ENCODE data around the gene PTPRM.

The PTPRM gene

DNA sequence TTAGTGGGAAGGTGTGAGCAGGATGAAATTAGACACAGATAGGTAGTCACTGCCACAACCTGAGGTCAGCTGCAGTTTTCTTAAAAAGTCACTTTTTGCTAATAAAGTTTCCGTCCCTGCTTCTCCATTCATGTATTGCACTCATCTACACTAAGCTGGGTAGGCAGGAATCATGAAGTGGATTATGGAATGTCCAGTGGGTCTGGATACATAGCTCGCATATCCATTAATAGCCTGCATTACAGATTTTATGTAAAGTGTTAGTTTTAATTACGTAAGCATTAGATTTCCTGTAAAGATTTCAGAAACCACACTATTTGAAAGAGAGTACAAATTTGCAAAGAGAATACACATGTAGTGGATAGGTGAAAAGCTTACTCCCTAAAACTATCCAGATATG is 30.4 kb downstream of the PTPRM start (continued):
- no peak for TF ChIP-seq ZNF239 (tag by site-specific recombination; IDR thresholded peaks at IDR 0.05)
- TF ChIP-seq ZNF571 (tag by site-specific recombination; IDR thresholded peaks at IDR 0.05) = no peak
- TF ChIP-seq ZNF660 (tag by site-specific recombination; IDR thresholded peaks at IDR 0.05) = no peak
- TF ChIP-seq ZNF623 (tag by site-specific recombination; IDR thresholded peaks at IDR 0.05) = no peak
- TF ChIP-seq ZNF768 (tag by site-specific recombination; IDR thresholded peaks at IDR 0.05) = no peak
- no peak for TF ChIP-seq HOXC10 (CRISPR knock-in tag; IDR thresholded peaks at IDR 0.05)
- TF ChIP-seq ZBTB1 (tag by site-specific recombination; IDR thresholded peaks at IDR 0.05) = no peak
- no peak for TF ChIP-seq ZXDB (tag by site-specific recombination; IDR thresholded peaks at IDR 0.05)
- no peak for TF ChIP-seq ZNF621 (tag by site-specific recombination; IDR thresholded peaks at IDR 0.05)
- TF ChIP-seq WT1 (tag by site-specific recombination; IDR thresholded peaks at IDR 0.05) = no peak
- no peak for TF ChIP-seq ZNF23 (tag by site-specific recombination; IDR thresholded peaks at IDR 0.05; ENCODE audit: borderline replicate concordance)

DNA sequence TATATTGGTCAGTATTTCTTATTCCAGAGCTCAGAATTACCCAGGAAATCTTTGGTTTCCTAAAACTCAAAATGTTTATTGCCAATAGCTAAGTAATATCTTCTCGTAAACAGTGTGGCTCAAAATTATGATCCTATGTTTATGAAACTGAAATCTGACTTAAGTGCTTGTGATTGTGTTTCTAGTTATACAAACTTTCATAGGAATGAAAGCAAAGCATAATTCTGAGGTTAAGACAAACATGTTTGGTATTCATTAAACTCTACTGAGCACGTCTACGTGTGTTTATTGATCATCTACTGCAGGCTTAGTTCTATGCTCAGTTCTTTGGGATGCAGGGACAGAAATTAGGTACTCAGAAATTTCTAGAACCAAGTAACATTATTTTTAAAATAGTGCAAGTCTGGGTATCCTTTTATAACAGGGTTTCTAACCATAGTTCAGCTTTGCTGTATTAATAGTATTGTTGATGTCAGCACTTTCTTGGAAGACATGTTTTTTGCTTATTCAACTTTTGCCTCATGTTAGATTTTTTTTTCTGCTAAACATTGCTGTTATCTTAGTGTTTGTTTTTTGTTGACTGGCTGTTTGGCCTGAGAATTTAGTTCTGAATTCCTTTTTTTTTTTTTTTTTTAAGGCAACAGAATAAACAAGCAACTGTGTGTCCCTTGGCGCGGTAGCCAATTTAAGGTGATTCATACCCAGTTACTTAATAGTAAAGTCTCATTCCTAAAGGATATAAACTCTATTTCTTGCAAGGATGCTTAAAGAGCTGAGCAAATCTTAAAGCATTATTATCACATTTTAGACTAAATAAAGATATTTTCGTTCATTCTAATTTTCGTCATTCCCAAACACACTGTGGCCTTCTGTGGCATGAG is 31.3 kb downstream of the PTPRM start:
- ChIA-PET CTCF (interaction anchor here (0.7 kb wide), 1 partner anchor 42 kb away, joined by 3 read pairs; no protein-coding TSS in a partner anchor), POLR2A (no interaction called here)

DNA sequence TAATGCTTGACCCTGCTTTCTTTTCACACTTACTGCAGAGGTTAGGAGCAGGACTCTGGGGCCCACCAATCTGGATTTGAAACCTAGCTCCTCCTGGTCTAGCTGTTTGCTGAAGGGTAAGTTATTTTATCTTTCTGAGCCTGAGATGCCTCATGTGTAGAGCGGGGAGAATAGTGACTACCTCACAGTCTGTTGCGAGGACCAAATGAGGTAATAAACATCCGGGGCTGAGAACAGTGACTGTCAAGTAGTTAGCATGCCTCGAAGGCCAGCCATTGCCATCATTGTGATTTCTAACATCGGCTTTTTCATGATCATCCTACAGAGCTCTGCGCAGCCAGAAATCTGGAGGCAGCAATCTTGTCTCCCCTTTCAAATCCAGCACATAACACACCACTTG is 32.9 kb downstream of the PTPRM start:
- ChIA-PET POLR2A (no interaction called here), CTCF (interaction anchor here (0.7 kb wide), 1 partner anchor 33 kb away, joined by 3 read pairs; the partner anchor contains the start of gene PTPRM)
- H3K9me3 ChIP-seq (ENCODE audit: control insufficient read depth, insufficient read depth, low read depth, low read length) = no peaks in the 10 kb centered on the region
- no peaks in the 10 kb centered on the region; the same call in 1 of the 2 replicates for H3K4me1 ChIP-seq (ENCODE audit: control insufficient read depth, insufficient read depth, low read length)
- no peak overlapping the region for H3K27ac ChIP-seq (ENCODE audit: extremely low read depth, low read depth, low read length)
- no peak overlapping the region for H3K4me3 ChIP-seq (ENCODE audit: low read depth, low read length)
- TF ChIP-seq ZNF658 (tag by site-specific recombination; IDR thresholded peaks at IDR 0.05) = no peak
- TF ChIP-seq ZNF114 (tag by site-specific recombination; IDR thresholded peaks at IDR 0.05) = no peak
- TF ChIP-seq, protein P1, sequence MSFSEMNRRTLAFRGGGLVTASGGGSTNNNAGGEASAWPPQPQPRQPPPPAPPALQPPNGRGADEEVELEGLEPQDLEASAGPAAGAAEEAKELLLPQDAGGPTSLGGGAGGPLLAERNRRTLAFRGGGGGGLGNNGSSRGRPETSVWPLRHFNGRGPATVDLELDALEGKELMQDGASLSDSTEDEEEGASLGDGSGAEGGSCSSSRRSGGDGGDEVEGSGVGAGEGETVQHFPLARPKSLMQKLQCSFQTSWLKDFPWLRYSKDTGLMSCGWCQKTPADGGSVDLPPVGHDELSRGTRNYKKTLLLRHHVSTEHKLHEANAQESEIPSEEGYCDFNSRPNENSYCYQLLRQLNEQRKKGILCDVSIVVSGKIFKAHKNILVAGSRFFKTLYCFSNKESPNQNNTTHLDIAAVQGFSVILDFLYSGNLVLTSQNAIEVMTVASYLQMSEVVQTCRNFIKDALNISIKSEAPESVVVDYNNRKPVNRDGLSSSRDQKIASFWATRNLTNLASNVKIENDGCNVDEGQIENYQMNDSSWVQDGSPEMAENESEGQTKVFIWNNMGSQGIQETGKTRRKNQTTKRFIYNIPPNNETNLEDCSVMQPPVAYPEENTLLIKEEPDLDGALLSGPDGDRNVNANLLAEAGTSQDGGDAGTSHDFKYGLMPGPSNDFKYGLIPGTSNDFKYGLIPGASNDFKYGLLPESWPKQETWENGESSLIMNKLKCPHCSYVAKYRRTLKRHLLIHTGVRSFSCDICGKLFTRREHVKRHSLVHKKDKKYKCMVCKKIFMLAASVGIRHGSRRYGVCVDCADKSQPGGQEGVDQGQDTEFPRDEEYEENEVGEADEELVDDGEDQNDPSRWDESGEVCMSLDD (tag by site-specific recombination; IDR thresholded peaks at IDR 0.05) = no peak
- TF ChIP-seq, protein P2, sequence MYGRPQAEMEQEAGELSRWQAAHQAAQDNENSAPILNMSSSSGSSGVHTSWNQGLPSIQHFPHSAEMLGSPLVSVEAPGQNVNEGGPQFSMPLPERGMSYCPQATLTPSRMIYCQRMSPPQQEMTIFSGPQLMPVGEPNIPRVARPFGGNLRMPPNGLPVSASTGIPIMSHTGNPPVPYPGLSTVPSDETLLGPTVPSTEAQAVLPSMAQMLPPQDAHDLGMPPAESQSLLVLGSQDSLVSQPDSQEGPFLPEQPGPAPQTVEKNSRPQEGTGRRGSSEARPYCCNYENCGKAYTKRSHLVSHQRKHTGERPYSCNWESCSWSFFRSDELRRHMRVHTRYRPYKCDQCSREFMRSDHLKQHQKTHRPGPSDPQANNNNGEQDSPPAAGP (tag by site-specific recombination; IDR thresholded peaks at IDR 0.05) = no peak
- no peak for TF ChIP-seq ZNF701 (tag by site-specific recombination; IDR thresholded peaks at IDR 0.05)
- TF ChIP-seq FEZF1 (tag by site-specific recombination; IDR thresholded peaks at IDR 0.05) = no peak
- TF ChIP-seq ZNF777 (tag by site-specific recombination; IDR thresholded peaks at IDR 0.05; ENCODE audit: borderline replicate concordance) = no peak
- TF ChIP-seq ZNF221 (tag by site-specific recombination; IDR thresholded peaks at IDR 0.05; ENCODE audit: borderline replicate concordance) = no peak
- no peak for TF ChIP-seq ZNF121 (tag by site-specific recombination; IDR thresholded peaks at IDR 0.05)
- no peak for TF ChIP-seq ZFP41 (tag by site-specific recombination; IDR thresholded peaks at IDR 0.05; ENCODE audit: borderline replicate concordance)
- no peak for TF ChIP-seq KLF16 (tag by site-specific recombination; IDR thresholded peaks at IDR 0.05)
- no peaks in the 10 kb centered on the region for H3K36me3 ChIP-seq (ENCODE audit: control insufficient read depth in 2 of 2, insufficient read depth in 1 of 2, low read length in 2 of 2)

More for the DNA sequence above, 31.3 kb downstream of the PTPRM start:
- H3K9me3 ChIP-seq (ENCODE audit: control insufficient read depth, insufficient read depth, low read depth, low read length) = no peaks in the 10 kb centered on the region
- peaks cover 4% of the 10 kb centered on the region for H3K4me1 ChIP-seq (ENCODE audit: control insufficient read depth, insufficient read depth, low read length)
- TF ChIP-seq ZNF175 (tag by site-specific recombination; IDR thresholded peaks at IDR 0.05) (no peak), HOXD13 (CRISPR knock-in tag; IDR thresholded peaks at IDR 0.05; ENCODE audit: borderline replicate concordance) (no peak), ZNF658 (tag by site-specific recombination; IDR thresholded peaks at IDR 0.05) (no peak)
- TF ChIP-seq, protein P3, sequence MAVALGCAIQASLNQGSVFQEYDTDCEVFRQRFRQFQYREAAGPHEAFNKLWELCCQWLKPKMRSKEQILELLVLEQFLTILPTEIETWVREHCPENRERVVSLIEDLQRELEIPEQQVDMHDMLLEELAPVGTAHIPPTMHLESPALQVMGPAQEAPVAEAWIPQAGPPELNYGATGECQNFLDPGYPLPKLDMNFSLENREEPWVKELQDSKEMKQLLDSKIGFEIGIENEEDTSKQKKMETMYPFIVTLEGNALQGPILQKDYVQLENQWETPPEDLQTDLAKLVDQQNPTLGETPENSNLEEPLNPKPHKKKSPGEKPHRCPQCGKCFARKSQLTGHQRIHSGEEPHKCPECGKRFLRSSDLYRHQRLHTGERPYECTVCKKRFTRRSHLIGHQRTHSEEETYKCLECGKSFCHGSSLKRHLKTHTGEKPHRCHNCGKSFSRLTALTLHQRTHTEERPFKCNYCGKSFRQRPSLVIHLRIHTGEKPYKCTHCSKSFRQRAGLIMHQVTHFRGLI (tag by site-specific recombination; IDR thresholded peaks at IDR 0.05) = no peak
- H3K4me3 ChIP-seq (ENCODE audit: low read depth, low read length) = no peak overlapping the region
- H3K36me3 ChIP-seq (ENCODE audit: control insufficient read depth in 2 of 2, insufficient read depth in 1 of 2, low read length in 2 of 2) = no peaks in the 10 kb centered on the region
- no peak overlapping the region for H3K27ac ChIP-seq (ENCODE audit: extremely low read depth, low read depth, low read length)

Data from HEK293 (cell line).